Panc1 (cell line): ENCODE results near the gene DGCR6.
"Not testable (repeated sequence)": the region's sequence is repeated elsewhere in the genome, so short reads cannot be mapped to it uniquely, and the experiment has no call there.

Source experiments
- POLR2AphosphoS5 ChIP-seq: IDR thresholded peaks from 2 replicates; pipeline ENCODE4 v1.6.1; 2012; ENCODE audit warnings: mild to moderate bottlenecking, low read depth, low read length, moderate library complexity
- TF ChIP-seq, protein P1 (sequence below): fragments of 450-650 bp; IDR thresholded peaks from 2 replicates; pipeline ENCODE4 v1.5.1; 2017; ENCODE audit warnings: mild to moderate bottlenecking
- TF ChIP-seq, protein P2 (sequence below), 2 experiments: IDR thresholded peaks; 2 replicates each; pipeline ENCODE4 v1.6.1; 2011 to 2012; ENCODE audit warnings: low read depth in 2 of 2, control low read depth in 1 of 2, low read length in 1 of 2, mild to moderate bottlenecking in 1 of 2, moderate library complexity in 1 of 2; ENCODE audit not compliant: insufficient read depth in 1 of 2

DNA sequence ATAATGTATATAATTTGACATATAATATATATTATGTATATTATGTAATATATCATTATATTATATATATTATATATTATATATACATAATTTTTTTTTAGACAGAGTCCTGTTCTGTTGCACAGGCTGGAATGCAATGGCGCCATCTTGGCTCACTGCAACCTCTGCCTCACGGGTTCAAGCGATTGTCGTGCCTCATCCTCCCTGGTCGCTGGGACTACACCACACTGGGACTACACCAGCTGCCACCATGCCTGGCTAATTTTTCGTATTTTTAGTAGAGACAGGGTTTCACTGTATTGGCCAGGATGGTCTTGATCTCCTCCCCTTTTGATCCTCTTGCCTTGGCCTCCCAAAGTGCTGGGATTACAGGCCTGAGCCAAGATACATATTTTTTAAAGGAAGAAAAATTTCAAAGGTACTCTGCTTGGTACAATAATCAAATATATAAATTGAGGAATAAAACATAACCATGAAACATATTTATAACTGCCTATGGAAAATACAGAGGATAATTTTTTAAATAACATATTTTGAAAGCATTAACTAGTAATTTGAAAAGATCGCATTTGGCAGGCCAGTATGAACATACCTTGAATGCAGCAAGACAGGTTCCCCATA, 10.0 kb upstream of the DGCR6 start:
- TF ChIP-seq, protein P1, sequence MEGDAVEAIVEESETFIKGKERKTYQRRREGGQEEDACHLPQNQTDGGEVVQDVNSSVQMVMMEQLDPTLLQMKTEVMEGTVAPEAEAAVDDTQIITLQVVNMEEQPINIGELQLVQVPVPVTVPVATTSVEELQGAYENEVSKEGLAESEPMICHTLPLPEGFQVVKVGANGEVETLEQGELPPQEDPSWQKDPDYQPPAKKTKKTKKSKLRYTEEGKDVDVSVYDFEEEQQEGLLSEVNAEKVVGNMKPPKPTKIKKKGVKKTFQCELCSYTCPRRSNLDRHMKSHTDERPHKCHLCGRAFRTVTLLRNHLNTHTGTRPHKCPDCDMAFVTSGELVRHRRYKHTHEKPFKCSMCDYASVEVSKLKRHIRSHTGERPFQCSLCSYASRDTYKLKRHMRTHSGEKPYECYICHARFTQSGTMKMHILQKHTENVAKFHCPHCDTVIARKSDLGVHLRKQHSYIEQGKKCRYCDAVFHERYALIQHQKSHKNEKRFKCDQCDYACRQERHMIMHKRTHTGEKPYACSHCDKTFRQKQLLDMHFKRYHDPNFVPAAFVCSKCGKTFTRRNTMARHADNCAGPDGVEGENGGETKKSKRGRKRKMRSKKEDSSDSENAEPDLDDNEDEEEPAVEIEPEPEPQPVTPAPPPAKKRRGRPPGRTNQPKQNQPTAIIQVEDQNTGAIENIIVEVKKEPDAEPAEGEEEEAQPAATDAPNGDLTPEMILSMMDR, result not testable (repeated sequence)
- TF ChIP-seq, protein P2, sequence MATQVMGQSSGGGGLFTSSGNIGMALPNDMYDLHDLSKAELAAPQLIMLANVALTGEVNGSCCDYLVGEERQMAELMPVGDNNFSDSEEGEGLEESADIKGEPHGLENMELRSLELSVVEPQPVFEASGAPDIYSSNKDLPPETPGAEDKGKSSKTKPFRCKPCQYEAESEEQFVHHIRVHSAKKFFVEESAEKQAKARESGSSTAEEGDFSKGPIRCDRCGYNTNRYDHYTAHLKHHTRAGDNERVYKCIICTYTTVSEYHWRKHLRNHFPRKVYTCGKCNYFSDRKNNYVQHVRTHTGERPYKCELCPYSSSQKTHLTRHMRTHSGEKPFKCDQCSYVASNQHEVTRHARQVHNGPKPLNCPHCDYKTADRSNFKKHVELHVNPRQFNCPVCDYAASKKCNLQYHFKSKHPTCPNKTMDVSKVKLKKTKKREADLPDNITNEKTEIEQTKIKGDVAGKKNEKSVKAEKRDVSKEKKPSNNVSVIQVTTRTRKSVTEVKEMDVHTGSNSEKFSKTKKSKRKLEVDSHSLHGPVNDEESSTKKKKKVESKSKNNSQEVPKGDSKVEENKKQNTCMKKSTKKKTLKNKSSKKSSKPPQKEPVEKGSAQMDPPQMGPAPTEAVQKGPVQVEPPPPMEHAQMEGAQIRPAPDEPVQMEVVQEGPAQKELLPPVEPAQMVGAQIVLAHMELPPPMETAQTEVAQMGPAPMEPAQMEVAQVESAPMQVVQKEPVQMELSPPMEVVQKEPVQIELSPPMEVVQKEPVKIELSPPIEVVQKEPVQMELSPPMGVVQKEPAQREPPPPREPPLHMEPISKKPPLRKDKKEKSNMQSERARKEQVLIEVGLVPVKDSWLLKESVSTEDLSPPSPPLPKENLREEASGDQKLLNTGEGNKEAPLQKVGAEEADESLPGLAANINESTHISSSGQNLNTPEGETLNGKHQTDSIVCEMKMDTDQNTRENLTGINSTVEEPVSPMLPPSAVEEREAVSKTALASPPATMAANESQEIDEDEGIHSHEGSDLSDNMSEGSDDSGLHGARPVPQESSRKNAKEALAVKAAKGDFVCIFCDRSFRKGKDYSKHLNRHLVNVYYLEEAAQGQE (IDR thresholded peaks at IDR 0.05; ENCODE audit: insufficient read depth in 1 of 2, low read depth in 2 of 2, low read length in 1 of 2), result not testable (repeated sequence)
- not testable (repeated sequence) for TF ChIP-seq POLR2AphosphoS5
